Fibroblast of the aortic adventitia (primary cell): ENCODE results near the gene SLC17A6. TPM values are rescaled to one million over a fixed set of nuclear protein-coding genes. Genes with fewer than 3 reads are reported as not detected.

ENCODE experiments used
- DNase-seq: peaks from one replicate; pipeline ENCODE4 v3.0.0-alpha.2; 2010; ENCODE audit warnings: low read depth
- H3K4me3 ChIP-seq: 2 replicates; pipeline ENCODE4 v1.5.1; 2011; ENCODE audit warnings: low read depth, mild to moderate bottlenecking, control low read depth, low read length, moderate library complexity
- CTCF ChIP-seq: IDR thresholded peaks from 2 replicates; pipeline ENCODE4 v1.5.1; 2011; ENCODE audit warnings: mild to moderate bottlenecking, low read length, control low read depth, inconsistent platforms; ENCODE audit not compliant: insufficient read depth
- total RNA-seq: library from RNA; depleted of rRNA; stranded (reverse); fragments of >200 nt; gene quantifications from 2 replicates; pipeline ENCODE4 v1.2.3, GENCODE V29; 2012; ENCODE audit warnings: low replicate concordance

SLC17A6 gene
- total RNA-seq, result not detected in 2 replicates

GRCh38 chr11:22337596-22338485 is at the start of gene SLC17A6:
Gene SLC17A6 (plus strand): TSS chr11:22338381. CDS start chr11:22338534, 153 bp downstream.
- peak; percentile 11 for DNase-seq
- no peak within 1 kb of the TSS for H3K4me3 ChIP-seq
- no peak for TF ChIP-seq CTCF

- no peak for TF ChIP-seq CTCF
These were observed 35.8 kb upstream of the SLC17A6 start for GRCh38 chr11:22302368-22302767.

GRCh38 chr11:22304337-22304961 is 33.7 kb upstream of the SLC17A6 start:
- DNase-seq, result peak; percentile 49
- TF ChIP-seq CTCF, result peak; percentile 51
- no peak overlapping the region for H3K4me3 ChIP-seq

More at GRCh38 chr11:22302368-22302767, 35.8 kb upstream of the SLC17A6 start:
- H3K4me3 ChIP-seq, result no peak overlapping the region
- no peak for DNase-seq

GRCh38 chr11:22317656-22318055 is 20.5 kb upstream of the SLC17A6 start:
- no peak overlapping the region for H3K4me3 ChIP-seq
- DNase-seq, result no peak
- no peak for TF ChIP-seq CTCF

- peak; percentile 3 for TF ChIP-seq CTCF
- no peak overlapping the region for H3K4me3 ChIP-seq
- no peak for DNase-seq
These were observed 6.4 kb upstream of the SLC17A6 start for GRCh38 chr11:22331771-22332170.

GRCh38 chr11:22336587-22336986 is 1.6 kb upstream of the SLC17A6 start:
- no peak overlapping the region for H3K4me3 ChIP-seq
- no peak for DNase-seq
- TF ChIP-seq CTCF, result no peak
